BLaER1 (cell line): ENCODE measurements around the gene ABL1.

Experiments used
- H3K27ac ChIP-seq: shearing (Covaris generic); formaldehyde crosslinking; 2 replicates; pipeline ENCODE4 v1.8.1; 2022
- H3K27me3 ChIP-seq: shearing (Covaris generic); formaldehyde crosslinking; 2 replicates; pipeline ENCODE4 v1.8.1; 2022
- H3K36me3 ChIP-seq: shearing (Covaris generic); formaldehyde crosslinking; 2 replicates; pipeline ENCODE4 v1.8.1; 2022
- H3K4me1 ChIP-seq: shearing (Covaris generic); formaldehyde crosslinking; 2 replicates; pipeline ENCODE4 v1.8.1; 2022
- H3K4me2 ChIP-seq: shearing (Covaris generic); formaldehyde crosslinking; 2 replicates; pipeline ENCODE4 v1.8.1; 2022
- H3K4me3 ChIP-seq: shearing (Covaris generic); formaldehyde crosslinking; 2 replicates; pipeline ENCODE4 v1.8.1; 2022
- H3K9ac ChIP-seq: shearing (Covaris generic); formaldehyde crosslinking; 2 replicates; pipeline ENCODE4 v1.8.1; 2022
- H3K9me3 ChIP-seq: shearing (Covaris generic); formaldehyde crosslinking; 2 replicates; pipeline ENCODE4 v1.8.1; 2022
- H4K20me1 ChIP-seq: shearing (Covaris generic); formaldehyde crosslinking; 2 replicates; pipeline ENCODE4 v1.8.1; 2022
- Cebpa-rat ChIP-seq: shearing (Covaris generic); IDR thresholded peaks from 2 replicates; pipeline ENCODE4 v1.8.1; 2022

Gene ABL1

GRCh38 chr9:130877300-130877699 lies 42.2 kb downstream of the ABL1 start:
- Histone ChIP-seq H3K27ac (no peak overlapping the region), H3K27me3 (no peaks in the 10 kb centered on the region), H3K4me1 (no peaks in the 10 kb centered on the region), H3K36me3 (peaks cover 100% of the 10 kb centered on the region), H3K9ac (no peak overlapping the region), H4K20me1 (peaks cover 87% of the 10 kb centered on the region), H3K4me2 (no peak overlapping the region), H3K4me3 (no peak overlapping the region), H3K9me3 (no peaks in the 10 kb centered on the region)
- no peak for TF ChIP-seq Cebpa-rat

GRCh38 chr9:130878295-130878694 lies 43.2 kb downstream of the ABL1 start:
- Histone ChIP-seq H3K9me3 (no peaks in the 10 kb centered on the region), H3K4me1 (no peaks in the 10 kb centered on the region), H3K9ac (no peak overlapping the region), H3K27ac (no peak overlapping the region), H3K4me3 (no peak overlapping the region), H3K36me3 (peaks cover 100% of the 10 kb centered on the region), H4K20me1 (peaks cover 87% of the 10 kb centered on the region), H3K27me3 (no peaks in the 10 kb centered on the region), H3K4me2 (no peak overlapping the region)
- no peak for TF ChIP-seq Cebpa-rat

- H3K36me3 ChIP-seq = peaks cover 100% of the 10 kb centered on the region
- H3K9ac ChIP-seq = no peak overlapping the region
- no peak overlapping the region for H3K4me2 ChIP-seq
- H4K20me1 ChIP-seq = peaks cover 88% of the 10 kb centered on the region
- H3K4me3 ChIP-seq = no peak overlapping the region
- no peak for TF ChIP-seq Cebpa-rat
- no peaks in the 10 kb centered on the region for H3K27me3 ChIP-seq
- H3K27ac ChIP-seq = no peak overlapping the region
- H3K4me1 ChIP-seq = no peaks in the 10 kb centered on the region
- no peaks in the 10 kb centered on the region for H3K9me3 ChIP-seq
Observed at GRCh38 chr9:130879863-130880411, 44.9 kb downstream of the ABL1 start.

GRCh38 chr9:130880599-130881220 lies 45.7 kb downstream of the ABL1 start:
- Histone ChIP-seq H3K4me2 (no peak overlapping the region), H3K36me3 (peaks cover 100% of the 10 kb centered on the region)

GRCh38 chr9:130881516-130881915 lies 46.5 kb downstream of the ABL1 start:
- no peaks in the 10 kb centered on the region for H3K9me3 ChIP-seq
- peaks cover 88% of the 10 kb centered on the region for H4K20me1 ChIP-seq
- H3K36me3 ChIP-seq = peaks cover 100% of the 10 kb centered on the region

More at GRCh38 chr9:130880599-130881220, 45.7 kb downstream of the ABL1 start:
- no peaks in the 10 kb centered on the region for H3K27me3 ChIP-seq
- H3K9ac ChIP-seq = no peak overlapping the region
- peaks cover 88% of the 10 kb centered on the region for H4K20me1 ChIP-seq
- no peak overlapping the region for H3K27ac ChIP-seq
- no peaks in the 10 kb centered on the region for H3K4me1 ChIP-seq
- H3K9me3 ChIP-seq = no peaks in the 10 kb centered on the region
- H3K4me3 ChIP-seq = no peak overlapping the region
- no peak for TF ChIP-seq Cebpa-rat

GRCh38 chr9:130882696-130883225 lies 47.7 kb downstream of the ABL1 start:
- H3K4me3 ChIP-seq = no peak overlapping the region
- H3K27me3 ChIP-seq = no peaks in the 10 kb centered on the region
- H3K9ac ChIP-seq = no peak overlapping the region
- H3K4me1 ChIP-seq = no peaks in the 10 kb centered on the region
- no peak overlapping the region for H3K4me2 ChIP-seq
- no peaks in the 10 kb centered on the region for H3K9me3 ChIP-seq
- H3K36me3 ChIP-seq = peaks cover 100% of the 10 kb centered on the region
- no peak overlapping the region for H3K27ac ChIP-seq
- H4K20me1 ChIP-seq = peaks cover 90% of the 10 kb centered on the region
- TF ChIP-seq Cebpa-rat = no peak

More at GRCh38 chr9:130881516-130881915, 46.5 kb downstream of the ABL1 start:
- TF ChIP-seq Cebpa-rat = no peak
- no peak overlapping the region for H3K27ac ChIP-seq
- no peak overlapping the region for H3K9ac ChIP-seq
- no peak overlapping the region for H3K4me2 ChIP-seq
- H3K4me3 ChIP-seq = no peak overlapping the region
- H3K27me3 ChIP-seq = no peaks in the 10 kb centered on the region
- no peaks in the 10 kb centered on the region for H3K4me1 ChIP-seq

- no peaks in the 10 kb centered on the region for H3K9me3 ChIP-seq
- no peak overlapping the region for H3K9ac ChIP-seq
- TF ChIP-seq Cebpa-rat = no peak
- H3K27ac ChIP-seq = no peak overlapping the region
- no peaks in the 10 kb centered on the region for H3K4me1 ChIP-seq
- H3K27me3 ChIP-seq = peaks cover 4% of the 10 kb centered on the region; the same call in 1 of the 2 replicates
- peaks cover 91% of the 10 kb centered on the region for H4K20me1 ChIP-seq
- peaks cover 100% of the 10 kb centered on the region for H3K36me3 ChIP-seq
- H3K4me3 ChIP-seq = no peak overlapping the region
- H3K4me2 ChIP-seq = no peak overlapping the region
Observed at GRCh38 chr9:130883479-130883878, 48.4 kb downstream of the ABL1 start.

- H3K9ac ChIP-seq = no peak overlapping the region
- H3K27ac ChIP-seq = no peak overlapping the region
- peaks cover 97% of the 10 kb centered on the region for H4K20me1 ChIP-seq
- H3K4me3 ChIP-seq = no peak overlapping the region
- peaks cover 4% of the 10 kb centered on the region; the same call in 1 of the 2 replicates for H3K27me3 ChIP-seq
- H3K9me3 ChIP-seq = no peaks in the 10 kb centered on the region
- TF ChIP-seq Cebpa-rat = no peak
- no peak overlapping the region for H3K4me2 ChIP-seq
- H3K4me1 ChIP-seq = no peaks in the 10 kb centered on the region
- peaks cover 100% of the 10 kb centered on the region for H3K36me3 ChIP-seq
Observed at GRCh38 chr9:130884111-130884531, 49.1 kb downstream of the ABL1 start.

- Histone ChIP-seq H3K9ac (no peak overlapping the region), H3K27ac (no peak overlapping the region), H3K4me3 (no peak overlapping the region), H3K4me2 (no peak overlapping the region), H3K4me1 (peaks cover under 1% of the 10 kb centered on the region; the same call in 1 of the 2 replicates), H3K9me3 (no peaks in the 10 kb centered on the region), H3K27me3 (peaks cover 4% of the 10 kb centered on the region; the same call in 1 of the 2 replicates), H4K20me1 (peaks cover 98% of the 10 kb centered on the region), H3K36me3 (peaks cover 100% of the 10 kb centered on the region)
- no peak for TF ChIP-seq Cebpa-rat
Observed at GRCh38 chr9:130884542-130885483, 49.8 kb downstream of the ABL1 start.
